HG03280 (cell line): ENCODE results near the gene ZNF423.
"Not testable (repeated sequence)": the region's sequence is repeated elsewhere in the genome, so short reads cannot be mapped to it uniquely, and the experiment has no call there.

Experiments used
- ATAC-seq: cut with Tn5 transposase; IDR thresholded peaks from one replicate; pipeline ENCODE4 v1.9.1; 2021; ENCODE audit warnings: mild to moderate bottlenecking, moderate library complexity; ENCODE audit not compliant: unreplicated experiment

The ZNF423 gene

DNA sequence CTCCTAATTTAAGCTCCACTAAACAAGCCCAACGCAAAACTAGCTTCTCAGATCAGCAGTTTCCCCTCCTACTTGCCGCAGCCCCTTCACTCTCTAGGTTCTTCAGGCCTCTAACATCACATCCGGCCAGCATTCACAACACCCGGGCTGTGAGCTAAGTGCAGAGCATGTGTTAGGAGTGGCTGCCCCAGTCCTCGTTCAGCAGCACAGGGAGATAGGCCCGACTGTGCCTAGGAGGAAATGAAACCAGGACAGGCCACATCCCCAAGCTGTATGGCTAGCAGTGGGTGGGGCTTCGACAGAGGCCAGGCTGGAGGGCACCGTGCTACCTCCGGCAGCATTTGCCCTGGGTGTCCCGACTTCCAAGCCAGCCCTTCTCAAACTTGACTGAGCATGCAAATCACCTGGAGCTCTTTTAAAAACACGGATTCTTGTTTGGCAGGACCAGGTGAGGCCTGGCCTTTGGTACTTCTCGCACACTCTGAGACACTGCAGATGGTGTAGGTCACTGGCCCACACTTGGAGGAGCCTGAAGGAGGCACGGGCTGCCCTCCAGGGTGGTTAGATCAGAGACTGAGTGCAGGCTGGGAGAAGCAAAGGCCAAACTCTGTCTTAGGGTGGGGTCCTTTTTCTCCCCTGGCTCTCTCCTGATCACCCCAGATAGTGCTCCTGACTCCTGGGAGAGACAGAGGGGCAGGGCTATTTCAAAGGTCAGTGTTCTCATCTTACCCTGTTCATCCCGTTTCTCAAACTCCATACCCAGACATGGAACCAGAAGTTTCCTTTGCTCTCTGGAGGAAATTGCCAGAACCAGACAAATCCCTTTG lies 280.4 kb downstream of the ZNF423 start:
- peak; percentile 95 for ATAC-seq

DNA sequence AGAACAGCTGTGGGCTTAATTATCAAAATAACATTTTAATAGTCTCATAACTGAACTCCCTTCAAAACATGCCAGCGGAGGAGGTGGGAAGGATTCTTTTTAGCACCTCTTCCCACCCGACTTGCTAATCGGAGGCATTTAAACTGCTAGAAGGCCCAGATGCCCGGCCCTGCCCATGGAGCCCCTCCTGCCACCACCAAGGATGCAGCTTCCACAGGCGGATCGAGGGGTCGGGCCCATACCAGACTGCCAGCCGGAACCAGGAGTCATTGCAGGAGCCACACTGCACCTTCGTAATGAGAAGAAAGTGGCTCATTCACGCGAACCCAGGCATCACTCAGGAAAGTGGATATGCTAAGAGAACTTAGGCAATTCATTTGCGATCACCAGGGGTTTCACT lies 281.1 kb downstream of the ZNF423 start:
- ATAC-seq, result no peak

DNA sequence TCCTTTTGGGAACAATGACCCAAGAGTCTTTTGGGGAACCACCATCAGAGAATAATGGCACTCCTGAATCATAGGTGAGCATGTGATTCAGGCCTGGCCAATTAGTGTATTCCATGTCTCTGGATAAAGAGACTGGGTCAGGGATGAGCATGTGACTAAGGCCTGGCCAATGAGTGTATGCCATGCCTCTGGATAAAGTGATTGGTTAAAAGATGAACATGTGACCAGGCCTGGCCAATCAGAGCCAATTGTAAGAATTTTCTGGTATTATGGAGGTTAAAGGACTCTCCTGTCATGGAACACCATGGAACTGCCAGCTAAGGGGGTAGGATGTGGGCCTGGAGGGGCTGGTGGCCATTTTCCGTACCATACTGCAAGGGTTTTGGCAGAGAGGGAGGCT lies 288.0 kb downstream of the ZNF423 start:
- no peak for ATAC-seq

DNA sequence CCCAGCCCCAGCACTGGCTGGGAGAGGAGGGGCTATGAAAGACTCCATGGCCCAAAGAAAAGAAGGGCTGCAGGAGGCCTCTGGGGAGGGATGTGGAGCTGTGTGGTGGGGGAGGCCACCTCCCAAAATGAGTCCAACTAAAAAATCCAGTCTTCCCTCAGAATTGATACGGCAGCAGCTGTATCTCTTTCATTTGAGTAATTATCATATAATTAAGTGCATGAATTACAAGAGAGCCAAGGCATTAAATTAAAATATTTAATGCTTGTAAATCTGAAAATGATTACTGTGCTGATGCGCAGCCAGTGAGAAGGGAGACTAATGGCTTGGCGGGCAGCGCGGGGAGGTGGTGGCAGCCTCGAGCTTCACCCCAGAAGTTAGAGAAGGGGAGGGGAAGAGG lies 289.5 kb downstream of the ZNF423 start:
- ATAC-seq, result no peak

DNA sequence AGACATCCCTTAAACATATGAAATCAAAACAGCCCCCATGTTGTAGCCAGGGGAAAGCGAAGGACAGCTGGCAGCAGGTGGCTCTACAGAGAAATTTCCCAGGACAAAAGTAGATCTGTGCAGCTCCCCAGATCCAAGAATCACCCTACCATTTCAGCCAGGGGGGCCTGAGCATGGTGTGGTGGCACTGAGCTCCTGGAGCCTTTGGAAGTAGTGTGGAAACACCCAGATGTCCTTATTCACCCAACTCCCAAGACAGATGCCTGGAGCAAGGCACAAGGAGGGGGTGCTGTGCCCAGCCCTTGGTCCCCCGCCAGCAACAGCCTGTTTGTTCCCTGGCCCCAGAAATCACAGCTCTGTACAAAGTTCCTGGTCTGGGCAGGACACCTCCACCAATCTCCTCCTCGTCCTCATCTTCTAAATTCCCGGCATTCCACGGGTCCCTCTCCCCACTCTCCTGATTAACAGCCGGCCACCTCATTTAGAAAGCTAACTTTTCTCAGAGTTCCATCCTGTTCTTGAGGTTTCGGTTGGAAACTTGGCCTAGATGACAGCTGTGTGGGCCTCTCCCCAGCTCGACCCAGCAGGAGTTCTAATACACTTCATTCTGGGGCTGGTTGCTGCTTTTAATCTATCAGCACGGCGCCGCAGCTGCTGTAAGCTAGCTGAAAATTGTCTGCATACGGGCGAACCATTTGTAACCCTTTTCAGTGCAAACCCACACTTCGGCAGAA lies 291.2 kb downstream of the ZNF423 start:
- no peak for ATAC-seq

DNA sequence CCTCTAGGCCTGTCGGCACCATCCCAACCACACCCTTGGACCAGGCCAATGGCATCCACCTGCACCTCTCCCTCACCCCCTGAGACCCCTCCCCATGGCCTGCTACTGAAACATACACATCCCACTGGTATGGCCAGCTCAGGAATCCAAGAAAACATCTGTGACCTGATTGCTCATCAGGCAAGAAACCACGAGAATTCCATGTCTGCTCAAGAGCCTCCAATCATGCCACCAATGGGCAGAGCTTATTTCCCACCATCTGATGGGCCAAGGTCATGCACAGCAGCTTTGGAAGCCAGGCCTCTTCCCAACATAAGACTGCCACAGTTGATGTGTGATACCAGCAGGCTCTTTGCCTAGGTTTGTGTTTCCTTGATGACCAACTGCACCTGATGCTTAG lies 292.2 kb downstream of the ZNF423 start:
- no peak for ATAC-seq

DNA sequence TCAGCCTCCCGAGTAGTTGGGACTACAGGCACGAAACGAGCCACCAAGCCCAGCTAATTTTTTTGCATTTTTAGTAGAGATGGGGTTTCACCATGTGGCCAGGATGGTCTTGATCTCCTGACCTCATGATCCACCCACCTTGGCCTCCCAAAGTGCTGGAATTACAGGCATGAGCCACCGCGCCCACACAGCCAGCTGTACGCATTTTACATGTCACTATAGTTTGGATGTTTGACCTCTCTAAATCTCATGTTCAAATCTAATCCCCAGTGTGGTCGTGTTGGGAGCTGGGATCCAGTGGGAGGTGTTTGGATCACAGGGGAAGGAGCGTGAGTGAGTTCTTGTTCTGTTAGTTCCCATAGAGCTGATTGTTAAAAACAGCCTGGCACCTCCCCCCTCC lies 293.0 kb downstream of the ZNF423 start:
- not testable (repeated sequence) for ATAC-seq

DNA sequence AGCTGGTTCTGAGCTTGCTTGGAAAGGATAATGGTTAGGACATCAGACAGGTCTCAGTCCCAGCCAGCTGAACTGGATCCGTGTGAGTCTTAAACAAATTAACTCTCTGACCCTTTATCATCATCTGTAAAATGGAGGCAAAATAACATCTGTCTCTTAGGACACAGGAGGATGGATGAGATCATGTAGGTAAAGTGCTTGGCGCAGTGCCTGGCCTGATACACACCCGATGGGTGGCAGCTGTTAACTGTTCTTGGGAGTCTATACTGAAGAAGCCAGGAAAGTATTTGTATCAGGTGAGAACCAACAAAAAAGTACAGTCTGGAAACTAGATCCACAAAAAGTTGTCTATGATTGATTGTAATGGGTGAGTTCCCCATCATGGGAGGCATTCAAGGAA lies 293.7 kb downstream of the ZNF423 start:
- ATAC-seq, result no peak

DNA sequence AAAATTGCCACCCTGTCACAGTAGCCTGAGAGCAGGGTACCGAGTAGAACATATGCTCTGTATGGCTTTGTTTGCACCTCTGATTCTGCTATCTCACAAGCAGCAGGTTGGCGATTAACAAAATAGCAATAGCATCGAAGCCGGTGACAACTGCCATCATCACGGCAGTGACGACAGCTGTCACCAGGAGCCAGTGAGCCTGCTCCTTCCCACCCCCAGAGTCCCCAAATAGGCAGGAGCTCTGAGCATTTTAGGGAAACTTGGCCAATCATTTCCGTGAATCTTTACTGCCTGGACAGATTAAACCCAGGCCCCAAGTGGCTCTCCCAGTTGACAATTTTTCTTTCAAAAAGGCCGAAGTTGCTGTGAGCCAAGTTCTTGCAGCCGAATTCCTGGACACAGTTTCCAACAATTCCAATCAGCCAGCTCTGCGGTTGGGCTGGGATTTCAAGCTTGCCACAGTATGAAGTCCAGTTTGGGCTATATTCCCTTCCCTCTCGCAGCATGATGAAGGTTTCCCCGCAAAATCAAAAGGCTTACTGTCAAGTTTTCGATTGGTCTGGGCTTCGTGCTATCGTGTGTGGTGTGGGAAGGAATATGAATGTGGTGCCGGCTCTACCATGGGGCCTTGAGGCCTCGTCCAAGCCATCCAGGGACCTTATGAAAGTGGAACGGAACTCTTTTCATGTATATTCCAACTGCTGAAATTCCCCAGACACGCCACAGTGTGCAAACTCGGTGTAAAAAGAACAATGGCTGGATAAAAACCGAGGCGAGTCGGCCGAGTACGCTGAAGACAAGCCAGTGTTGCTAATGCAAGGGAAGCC lies 295.7 kb downstream of the ZNF423 start:
- no peak for ATAC-seq

DNA sequence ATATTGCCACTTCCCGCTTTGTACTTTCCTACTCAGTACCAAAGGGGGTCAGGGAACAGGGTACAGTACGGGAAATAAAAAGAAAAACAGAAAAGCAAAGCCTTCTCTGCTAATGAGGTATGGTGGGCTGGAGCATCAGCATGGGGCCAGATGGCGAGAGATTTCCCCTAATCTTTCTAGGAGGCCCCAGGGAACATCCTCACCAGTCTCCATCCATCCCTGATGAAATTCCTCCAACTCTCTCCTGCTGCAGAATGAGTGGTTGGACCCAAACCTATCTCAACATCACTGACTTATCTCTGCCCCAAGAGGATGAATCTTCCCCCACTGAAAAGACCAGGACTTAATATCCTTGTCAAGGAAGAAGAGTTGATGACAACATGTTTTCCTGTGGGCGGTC lies 296.7 kb downstream of the ZNF423 start:
- no peak for ATAC-seq

DNA sequence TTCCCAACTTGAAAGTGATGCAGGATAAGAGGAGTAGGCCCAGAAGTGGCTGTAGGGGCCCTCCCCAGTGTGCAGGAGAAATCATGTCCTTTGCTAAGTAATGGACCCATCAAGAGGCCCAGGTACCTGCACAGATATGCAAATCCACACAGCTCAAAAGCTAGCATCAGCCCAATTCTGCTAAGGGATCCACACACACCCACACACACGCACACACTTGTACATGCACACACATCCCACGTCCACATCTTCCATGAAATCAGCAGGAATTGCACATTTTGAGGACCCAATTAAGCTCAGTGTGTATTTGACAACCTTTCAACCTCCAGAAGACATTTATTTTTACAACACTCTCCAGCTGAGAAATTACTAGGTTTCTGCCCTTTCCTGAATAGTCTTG lies 297.5 kb downstream of the ZNF423 start:
- no peak for ATAC-seq

DNA sequence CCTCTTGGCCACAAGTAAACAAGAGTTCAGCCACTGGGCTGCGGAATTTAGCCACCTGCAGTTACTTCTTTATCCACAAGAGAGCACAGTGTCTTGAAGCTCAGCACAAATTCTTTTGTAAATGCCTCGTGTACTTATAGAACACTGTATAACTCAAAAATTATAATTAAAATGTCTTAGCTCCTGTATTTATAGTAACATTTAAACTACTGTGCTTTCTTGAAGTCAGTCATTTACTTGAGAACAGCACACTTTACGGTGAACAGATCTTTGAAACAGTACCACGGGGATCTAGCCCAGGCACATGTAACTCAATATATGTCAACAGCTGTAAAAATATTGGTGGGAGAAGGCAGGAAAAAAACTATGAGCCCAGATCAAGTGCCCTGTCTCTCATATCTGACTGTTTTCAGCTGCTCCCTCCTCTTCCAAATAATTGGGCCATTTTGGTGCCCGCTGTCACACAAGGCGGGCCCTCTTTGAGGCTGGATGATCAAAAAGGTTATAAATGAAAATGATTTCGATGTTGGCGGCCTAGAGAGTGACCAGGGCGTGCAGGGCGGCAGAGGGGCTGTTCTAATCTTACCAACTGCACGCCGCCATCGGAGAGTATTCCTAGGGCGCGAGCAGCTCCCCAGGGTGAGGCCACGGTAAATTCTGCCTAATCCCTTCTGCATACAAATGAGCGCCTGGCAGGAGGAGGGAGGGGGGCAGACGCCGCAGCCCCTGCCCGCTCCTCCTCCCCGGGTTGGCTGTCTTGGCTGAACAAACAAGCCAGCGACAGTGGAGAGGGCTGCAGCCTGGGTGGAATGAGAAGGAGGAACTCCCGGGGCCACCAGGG lies 299.1 kb downstream of the ZNF423 start:
- no peak for ATAC-seq

DNA sequence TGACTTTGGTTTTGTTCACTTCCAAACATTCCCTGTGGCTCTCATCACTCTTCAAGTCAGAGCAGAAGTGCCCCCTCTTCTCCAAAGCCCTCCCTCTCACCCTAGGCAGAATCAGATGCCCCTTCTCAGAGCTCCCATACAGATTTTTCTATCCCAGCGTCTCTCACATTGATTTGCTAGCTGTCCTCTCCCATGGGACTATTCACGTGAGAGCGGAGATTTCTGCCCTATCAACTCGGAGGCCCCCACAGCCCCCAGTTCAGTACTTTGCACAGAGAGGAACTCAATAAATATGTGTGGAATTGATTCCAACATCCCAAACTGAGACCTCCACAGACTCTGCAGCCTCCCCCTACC lies 299.7 kb downstream of the ZNF423 start:
- no peak for ATAC-seq

DNA sequence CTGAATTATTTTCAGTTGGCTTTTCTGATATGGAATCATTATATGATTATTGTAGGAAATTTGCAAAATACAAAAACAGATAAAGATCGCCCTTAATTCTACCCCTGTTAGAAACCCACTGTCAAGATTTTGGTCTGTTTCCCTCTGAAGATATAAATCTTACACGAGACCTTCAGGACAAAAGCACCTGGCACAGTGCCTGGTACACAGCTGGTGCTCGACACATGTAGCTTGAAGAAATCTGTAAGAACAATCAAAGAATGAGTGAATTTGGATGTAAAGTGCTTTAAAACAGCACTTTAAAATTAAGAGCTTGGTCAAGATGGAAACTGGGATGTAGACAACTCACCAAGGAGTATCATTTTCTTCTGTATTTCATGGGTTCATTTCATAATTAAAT lies 301.2 kb downstream of the ZNF423 start:
- no peak for ATAC-seq

DNA sequence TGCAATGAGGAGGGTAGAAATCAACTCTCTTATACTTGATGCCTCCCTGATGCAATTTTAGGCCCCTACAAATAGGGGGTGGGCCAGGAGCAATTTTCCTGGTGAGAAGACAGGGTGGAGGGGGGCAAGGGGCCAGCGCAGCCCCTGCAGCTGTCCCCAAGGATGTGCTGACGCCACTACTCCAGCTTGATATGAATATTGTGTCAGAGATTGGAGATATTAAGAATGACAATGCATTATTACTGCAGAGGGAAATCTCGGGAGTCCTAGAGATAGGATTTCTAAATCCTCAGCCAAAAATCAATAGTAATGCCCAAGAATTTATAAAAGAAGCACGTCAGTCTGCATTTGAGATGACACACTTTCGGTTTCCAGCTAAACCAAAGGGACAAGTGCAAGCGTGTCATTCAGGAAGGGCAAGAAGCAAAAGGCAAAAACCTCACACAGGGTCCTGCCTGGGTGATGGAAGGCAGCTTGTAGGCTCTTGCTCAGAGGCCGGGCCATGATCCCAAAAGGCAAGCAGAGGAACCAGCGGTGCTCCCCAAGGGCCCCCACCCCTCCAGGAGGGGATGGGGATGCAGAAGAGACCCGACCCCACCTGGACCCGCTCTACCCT lies 303.5 kb downstream of the ZNF423 start:
- no peak for ATAC-seq

DNA sequence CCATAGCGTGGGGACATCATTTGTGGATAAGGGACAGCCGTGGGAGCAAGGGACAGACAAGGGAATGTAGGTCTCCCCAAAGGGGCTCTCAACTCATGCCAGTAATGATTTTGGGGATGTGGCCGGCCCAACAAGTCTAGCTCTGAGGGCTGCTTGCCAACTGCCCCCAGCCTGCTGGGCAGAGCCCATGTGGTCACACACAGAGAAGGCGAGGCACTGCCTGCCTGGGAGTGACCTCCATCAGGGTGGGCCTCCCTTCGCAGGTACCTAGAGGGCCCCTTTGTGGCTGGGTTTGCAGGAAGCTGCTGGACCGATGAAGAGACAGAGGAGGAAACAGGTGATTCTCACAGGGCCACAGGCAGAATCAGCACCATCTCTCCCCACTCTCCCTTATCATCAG lies 305.2 kb downstream of the ZNF423 start:
- ATAC-seq, result no peak

DNA sequence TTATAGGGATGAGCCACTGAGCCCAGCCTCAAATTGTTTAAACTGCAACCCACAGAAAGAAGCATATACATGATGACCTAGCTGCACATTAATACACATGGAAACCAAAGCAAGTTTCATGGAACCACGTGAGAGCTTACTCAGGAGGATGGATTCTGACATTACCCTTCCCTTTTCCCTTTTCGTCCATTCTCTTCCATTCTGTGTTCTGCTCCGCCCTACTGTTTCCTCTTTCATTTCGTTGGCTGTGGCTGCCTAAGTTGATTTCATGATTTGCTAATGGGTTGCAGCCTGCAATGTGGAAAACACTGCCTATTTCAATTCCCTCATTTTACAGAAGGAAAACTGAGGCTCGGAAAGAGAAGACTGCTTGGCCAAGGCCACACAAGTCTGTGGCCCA lies 305.8 kb downstream of the ZNF423 start:
- ATAC-seq, result no peak

DNA sequence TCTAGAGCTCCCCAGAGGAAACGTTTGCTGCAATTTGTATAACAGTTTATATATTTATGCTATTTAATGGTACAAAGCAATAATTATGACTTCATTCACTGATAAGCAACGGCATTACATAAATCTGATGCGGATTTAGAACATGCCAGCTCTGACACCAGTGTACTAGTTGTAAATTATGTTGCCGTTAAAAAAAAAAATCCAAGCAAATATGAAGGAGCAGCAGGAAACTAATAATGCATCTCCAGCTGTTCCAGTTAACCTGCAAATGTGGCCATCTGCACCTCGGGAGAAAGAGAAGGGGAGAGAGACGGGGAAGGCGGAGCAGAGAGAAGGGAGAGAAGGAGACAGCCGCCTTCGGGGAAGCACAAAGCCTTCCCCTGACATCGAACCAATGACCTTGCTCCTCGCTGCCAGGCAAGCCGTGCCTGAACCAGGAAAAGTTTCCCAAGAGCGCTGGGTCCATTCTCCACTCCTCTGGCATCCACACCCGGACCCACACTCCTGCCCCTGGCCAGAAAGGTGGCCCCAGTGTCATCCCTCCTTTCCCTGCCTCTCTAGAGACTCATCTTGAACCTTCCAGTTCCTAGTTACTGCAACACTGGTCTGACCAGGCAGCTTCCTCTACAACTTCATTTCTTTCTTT lies 307.5 kb downstream of the ZNF423 start:
- ATAC-seq, result no peak

DNA sequence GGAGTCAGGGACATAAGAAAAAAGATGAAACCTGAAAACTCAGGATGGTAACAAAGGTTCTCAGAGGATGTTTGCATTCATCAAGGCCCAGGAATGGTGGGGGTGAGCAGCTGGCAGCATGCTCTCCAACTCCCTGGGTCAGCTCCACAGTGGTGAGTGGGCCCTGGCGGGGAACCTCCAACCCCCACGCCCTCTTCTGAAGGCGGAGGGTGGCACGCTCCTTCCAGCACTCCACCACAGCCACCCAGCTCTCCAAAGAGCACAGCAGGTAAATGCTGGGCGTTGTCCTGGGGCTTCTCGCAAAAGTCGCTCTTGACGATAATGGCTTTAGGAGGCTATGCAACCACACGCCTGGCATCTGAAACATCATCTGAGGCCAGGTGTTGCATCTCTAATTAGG lies 308.5 kb downstream of the ZNF423 start:
- no peak for ATAC-seq

DNA sequence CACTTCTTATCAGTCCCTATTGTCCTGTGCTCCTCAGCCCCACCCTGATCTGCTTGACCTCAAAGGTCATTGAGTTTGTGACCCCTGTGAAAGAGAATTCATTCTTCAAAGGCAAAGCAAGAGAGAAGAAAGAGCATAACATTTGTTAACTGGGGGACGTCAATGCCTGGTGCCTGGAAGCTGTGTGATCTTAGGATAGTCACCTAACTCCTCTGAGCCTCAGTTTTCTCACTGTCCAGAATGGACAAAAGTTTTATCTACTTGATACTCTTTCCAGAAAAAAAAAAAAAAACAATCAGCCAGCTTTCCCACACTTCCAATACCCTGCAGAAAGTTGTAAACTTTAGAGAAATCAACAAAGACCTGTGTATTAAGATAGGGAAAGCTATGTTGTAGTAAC lies 309.2 kb downstream of the ZNF423 start:
- ATAC-seq, result no peak
